Measurements from ENCODE around the gene PPARG. TPM values are rescaled to one million over a fixed set of nuclear protein-coding genes. Genes with fewer than 3 reads are reported as not detected.
"Not testable (repeated sequence)": the region's sequence is repeated elsewhere in the genome, so short reads cannot be mapped to it uniquely, and the experiment has no call there.

Gene PPARG
- total RNA-seq, 2 donors from 2014 or later = 12.3 to 17.9 TPM

GRCh38 chr3:12249519-12249918, 39.4 kb upstream of the PPARG start:
- Histone ChIP-seq H3K9me3 (peaks cover 6 to 11% of the 10 kb centered on the region in 2 donors), H3K27ac (no peak overlapping the region), H3K36me3 (no peaks in the 10 kb centered on the region), H3K27me3 (no peaks in the 10 kb centered on the region), H3K4me3 (no peak overlapping the region), H3K4me1 (no peaks in the 10 kb centered on the region)
- DNase-seq (ENCODE audit: low spot score) = no peak
- TF ChIP-seq CTCF (IDR thresholded peaks at IDR 0.05) = no peak

GRCh38 chr3:12252889-12253288, 36.0 kb upstream of the PPARG start:
- Histone ChIP-seq H3K27ac (no peak overlapping the region), H3K36me3 (no peaks in the 10 kb centered on the region), H3K4me3 (no peak overlapping the region), H3K4me1 (no peaks in the 10 kb centered on the region), H3K27me3 (no peaks in the 10 kb centered on the region), H3K9me3 (peaks cover 6 to 11% of the 10 kb centered on the region in 2 donors)
- DNase-seq (ENCODE audit: low spot score) = no peak
- TF ChIP-seq CTCF (IDR thresholded peaks at IDR 0.05) = no peak

- TF ChIP-seq CTCF (IDR thresholded peaks at IDR 0.05) = no peak
- Histone ChIP-seq H3K4me3 (no peak overlapping the region), H3K9me3 (peaks cover 6 to 11% of the 10 kb centered on the region in 2 donors), H3K4me1 (no peaks in the 10 kb centered on the region), H3K27ac (no peak overlapping the region), H3K27me3 (no peaks in the 10 kb centered on the region), H3K36me3 (no peaks in the 10 kb centered on the region)
- no peak for DNase-seq (ENCODE audit: low spot score)
Measured at GRCh38 chr3:12253516-12254343, 35.1 kb upstream of the PPARG start.

- no peak for TF ChIP-seq CTCF (IDR thresholded peaks at IDR 0.05)
- no peak overlapping the region for H3K4me3 ChIP-seq
- H3K27ac ChIP-seq = no peak overlapping the region
- no peak for DNase-seq (ENCODE audit: low spot score)
- H3K27me3 ChIP-seq = no peaks in the 10 kb centered on the region
- peaks cover 0 to under 1% of the 10 kb centered on the region in 2 donors for H3K9me3 ChIP-seq
- H3K4me1 ChIP-seq = no peaks in the 10 kb centered on the region
- no peaks in the 10 kb centered on the region for H3K36me3 ChIP-seq
Measured at GRCh38 chr3:12255393-12255792, 33.5 kb upstream of the PPARG start.

GRCh38 chr3:12258911-12259310, 30.0 kb upstream of the PPARG start:
- no peak overlapping the region for H3K27ac ChIP-seq
- no peak for TF ChIP-seq CTCF (IDR thresholded peaks at IDR 0.05)
- no peak for DNase-seq (ENCODE audit: low spot score)
- H3K9me3 ChIP-seq = no peaks in the 10 kb centered on the region
- H3K4me3 ChIP-seq = no peak overlapping the region
- H3K36me3 ChIP-seq = no peaks in the 10 kb centered on the region
- H3K27me3 ChIP-seq = no peaks in the 10 kb centered on the region
- no peaks in the 10 kb centered on the region for H3K4me1 ChIP-seq

GRCh38 chr3:12262173-12262572, 26.7 kb upstream of the PPARG start:
- not testable (repeated sequence) for H3K4me1 ChIP-seq, H3K36me3 ChIP-seq

More at GRCh38 chr3:12262173-12262572, 26.7 kb upstream of the PPARG start:
- not testable (repeated sequence) for DNase-seq (ENCODE audit: low spot score); H3K27me3 ChIP-seq; H3K4me3 ChIP-seq; H3K27ac ChIP-seq; H3K9me3 ChIP-seq

Data from right atrium auricular region (tissue), 2 donors.